Measurements from ENCODE around the gene CPS1. TPM values are rescaled to one million over a fixed set of nuclear protein-coding genes. Genes with fewer than 3 reads are reported as not detected.

The CPS1 gene
- total and polyA plus RNA-seq, 2 of the 4 experiments (the other 2 are of a cell fraction) = 5.4 to 20.1 TPM

DNA sequence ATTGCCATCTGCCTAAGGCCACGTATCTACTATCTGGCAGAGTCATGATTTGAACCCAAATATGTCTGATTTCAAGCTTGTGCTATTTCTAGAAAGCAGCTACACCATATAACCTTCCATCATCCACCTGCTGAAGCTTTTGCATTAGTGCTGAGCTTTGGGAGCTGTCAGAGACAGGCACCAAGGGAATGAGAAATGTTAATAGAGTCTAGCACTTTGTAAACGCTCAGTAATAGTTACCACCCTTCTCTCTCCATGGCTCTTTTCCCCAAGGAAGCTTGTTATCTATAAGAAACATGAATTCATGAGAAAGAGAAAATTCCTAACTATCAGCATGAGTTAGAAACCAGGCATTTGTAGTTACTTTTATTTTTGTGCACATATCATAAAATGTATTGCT lies 151.5 kb downstream of the CPS1 start:
- Histone ChIP-seq H2BK5ac (ENCODE audit: low read depth, low read length, poor library complexity, severe bottlenecking) (no peak overlapping the region), H4K8ac (ENCODE audit: low read depth in 2 of 2, low read length in 2 of 2) (no peak overlapping the region), H3K79me1 (ENCODE audit: low read depth in 1 of 2, low read length in 2 of 2) (no peaks in the 10 kb centered on the region), H3K18ac (ENCODE audit: low read depth, low read length) (no peak overlapping the region), H2AFZ (replicated peaks; ENCODE audit: low read length, poor library complexity) (no peak overlapping the region), H3K14ac (replicated peaks; ENCODE audit: low read depth, low read length) (no peak overlapping the region), H3K4ac (ENCODE audit: low read depth, low read length) (no peak overlapping the region), H3K9me1 (ENCODE audit: insufficient read depth, low read length) (no peaks in the 10 kb centered on the region), H2BK20ac (ENCODE audit: low read depth, low read length) (no peak overlapping the region), H4K20me1 (ENCODE audit: insufficient read depth, low read length) (no peaks in the 10 kb centered on the region), H3K4me2 (ENCODE audit: low read depth, low read length) (no peak overlapping the region), H3K27me3 (ENCODE audit: control insufficient read depth, insufficient read depth, low read length) (no peaks in the 10 kb centered on the region), H2AK9ac (replicated peaks; ENCODE audit: low read depth, low read length, poor library complexity) (no peak overlapping the region), H3K4me3 (ENCODE audit: insufficient read depth, low read depth, low read length) (no peak overlapping the region), H2AK5ac (ENCODE audit: low read depth, low read length) (no peak overlapping the region), H2BK15ac (ENCODE audit: low read depth, low read length) (no peak overlapping the region), H3K9me3 (ENCODE audit: control insufficient read depth, insufficient read depth, low read length) (no peaks in the 10 kb centered on the region), H3K56ac (ENCODE audit: extremely low read depth, insufficient read depth, low read length) (no peak overlapping the region), H2BK120ac (ENCODE audit: low read depth, low read length) (no peak overlapping the region), H4K91ac (ENCODE audit: insufficient read depth, low read depth, low read length) (no peak overlapping the region), H3K23ac (ENCODE audit: low read depth, low read length) (no peak overlapping the region), H4K5ac (ENCODE audit: low read depth, low read length) (no peak overlapping the region), H3K27ac (ENCODE audit: insufficient read depth, low read length) (no peak overlapping the region), H3K9ac (ENCODE audit: low read depth, low read length) (no peak overlapping the region), H3K36me3 (ENCODE audit: control insufficient read depth, insufficient read depth, low read length) (no peaks in the 10 kb centered on the region), H3K4me1 (ENCODE audit: control insufficient read depth, insufficient read depth, low read length) (no peaks in the 10 kb centered on the region)
- TF ChIP-seq USF2 (IDR thresholded peaks at IDR 0.05; ENCODE audit: low read depth, low read length) (no peak), BHLHE40 (IDR thresholded peaks at IDR 0.05; ENCODE audit: low read depth, low read length) (no peak), CTCF (conservative IDR thresholded peaks at IDR 0.05; ENCODE audit: low read depth, low read length) (no peak), SMC3 (IDR thresholded peaks at IDR 0.05; ENCODE audit: low read depth, low read length) (no peak), POLR2A (IDR thresholded peaks at IDR 0.05; ENCODE audit: low read depth, low read length) (no peak), RCOR1 (IDR thresholded peaks at IDR 0.05; ENCODE audit: insufficient replicate concordance, low read length) (no peak), FOS (IDR thresholded peaks at IDR 0.05; ENCODE audit: low read depth, low read length) (no peak), MAZ (IDR thresholded peaks at IDR 0.05; ENCODE audit: borderline replicate concordance, low read depth, low read length) (no peak), MAFK (IDR thresholded peaks at IDR 0.05; ENCODE audit: low read depth, low read length) (no peak), CHD1 (IDR thresholded peaks at IDR 0.05; ENCODE audit: low read depth, low read length) (no peak), RAD21 (IDR thresholded peaks at IDR 0.05; ENCODE audit: low read length) (no peak), MXI1 (IDR thresholded peaks at IDR 0.05; ENCODE audit: borderline replicate concordance, low read depth, low read length) (no peak), RFX5 (IDR thresholded peaks at IDR 0.05; ENCODE audit: low read depth, low read length) (no peak), NFE2L2 (IDR thresholded peaks at IDR 0.05; ENCODE audit: low read depth, low read length) (no peak), CEBPB (IDR thresholded peaks at IDR 0.05; ENCODE audit: low read depth, low read length) (no peak), ELK1 (IDR thresholded peaks at IDR 0.05; ENCODE audit: borderline replicate concordance, low read depth, low read length) (no peak)
- DNase-seq (no peak), ATAC-seq (ENCODE audit: low read depth) (no peak)
- WGBS, 2 experiments (ENCODE audit: extremely low coverage in 2 of 2, insufficient read length in 1 of 2) = no CpG with 5 or more reads among the region's 2 CpGs
- in situ Hi-C loops (cut with MboI; ENCODE audit: low sequenced_read_pairs) = no loop called here
- intact Hi-C loops (cut with micrococcal nuclease) = no loop called here
- dilution Hi-C loops (cut with HindIII; ENCODE audit: low sequenced_read_pairs, unreplicated experiment) = no loop called here
- ChIA-PET POLR2A (ENCODE audit: unreplicated experiment) (no interaction called here), CTCF (no interaction called here)
- no TSS peak for BruUV-seq (replicated peaks)

Data from IMR-90 (cell line).